HG02642 (cell line): ENCODE measurements around the gene LTBP1.

Source experiments
- ATAC-seq: cut with Tn5 transposase; IDR thresholded peaks from one replicate; pipeline ENCODE4 v1.9.1; 2021; ENCODE audit warnings: mild to moderate bottlenecking; ENCODE audit not compliant: unreplicated experiment, poor library complexity

Gene LTBP1

GRCh38 chr2:33131111-33131510 lies 184.4 kb downstream of the LTBP1 start:
- no peak for ATAC-seq

GRCh38 chr2:33131749-33132148 lies 185.0 kb downstream of the LTBP1 start:
- no peak for ATAC-seq

GRCh38 chr2:33133454-33133952 lies 186.8 kb downstream of the LTBP1 start:
- ATAC-seq, result no peak

GRCh38 chr2:33134086-33134771 lies 187.5 kb downstream of the LTBP1 start:
- no peak for ATAC-seq

GRCh38 chr2:33134791-33135560 lies 188.2 kb downstream of the LTBP1 start:
- ATAC-seq, result no peak

- no peak for ATAC-seq
Observed at GRCh38 chr2:33135645-33136044, 188.9 kb downstream of the LTBP1 start.

- no peak for ATAC-seq
Observed at GRCh38 chr2:33136056-33136455, 189.3 kb downstream of the LTBP1 start.

GRCh38 chr2:33136566-33136965 lies 189.8 kb downstream of the LTBP1 start:
- no peak for ATAC-seq

- ATAC-seq, result no peak
Observed at GRCh38 chr2:33137331-33137730, 190.6 kb downstream of the LTBP1 start.

- no peak for ATAC-seq
Observed at GRCh38 chr2:33139949-33140348, 193.2 kb downstream of the LTBP1 start.

- ATAC-seq, result no peak
Observed at GRCh38 chr2:33141476-33141875, 194.7 kb downstream of the LTBP1 start.

GRCh38 chr2:33142810-33143209 lies 196.1 kb downstream of the LTBP1 start:
- no peak for ATAC-seq

GRCh38 chr2:33144243-33144642 lies 197.5 kb downstream of the LTBP1 start:
- ATAC-seq, result no peak

GRCh38 chr2:33145459-33145858 lies 198.7 kb downstream of the LTBP1 start:
- ATAC-seq, result no peak

GRCh38 chr2:33146102-33146501 lies 199.3 kb downstream of the LTBP1 start:
- ATAC-seq, result no peak

GRCh38 chr2:33153008-33153407 lies 206.3 kb downstream of the LTBP1 start:
- ATAC-seq, result no peak

- no peak for ATAC-seq
Observed at GRCh38 chr2:33158482-33159003, 211.8 kb downstream of the LTBP1 start.

- no peak for ATAC-seq
Observed at GRCh38 chr2:33160191-33160590, 213.4 kb downstream of the LTBP1 start.

GRCh38 chr2:33166287-33166881 lies 219.6 kb downstream of the LTBP1 start:
- ATAC-seq, result no peak

- ATAC-seq, result no peak
Observed at GRCh38 chr2:33167622-33168245, 221.0 kb downstream of the LTBP1 start.

- no peak for ATAC-seq
Observed at GRCh38 chr2:33168425-33168824, 221.7 kb downstream of the LTBP1 start.
